HepG2 (cell line): ENCODE results near the gene HAUS1. TPM values are rescaled to one million over a fixed set of nuclear protein-coding genes. Genes with fewer than 3 reads are reported as not detected.

Experiments used
- AKAP8 ChIP-seq: sonication (generic); formaldehyde crosslinking; IDR thresholded peaks from 2 replicates; pipeline ENCODE4 v1.5.1; 2020; ENCODE audit warnings: mild to moderate bottlenecking, missing genetic modification reagents
- ATF3 ChIP-seq: sonication (generic); formaldehyde crosslinking; IDR thresholded peaks from 2 replicates; pipeline ENCODE4 v1.4.0; 2020; ENCODE audit warnings: missing genetic modification reagents
- DMTF1 ChIP-seq: sonication (generic); formaldehyde crosslinking; IDR thresholded peaks from 2 replicates; pipeline ENCODE4 v1.4.0; 2020; ENCODE audit warnings: mild to moderate bottlenecking, missing genetic modification reagents
- HES4 ChIP-seq: sonication (generic); formaldehyde crosslinking; IDR thresholded peaks from 2 replicates; pipeline ENCODE4 v1.9.0; 2021; ENCODE audit warnings: mild to moderate bottlenecking, missing genetic modification reagents, borderline replicate concordance
- HIVEP1 ChIP-seq: sonication (generic); formaldehyde crosslinking; IDR thresholded peaks from 2 replicates; pipeline ENCODE4 v1.4.0; 2020; ENCODE audit warnings: mild to moderate bottlenecking, missing genetic modification reagents
- HNRNPL ChIP-seq: fragments of 200-400 bp; formaldehyde crosslinking; IDR thresholded peaks from 2 replicates; pipeline ENCODE4 v1.6.1; 2017; ENCODE audit warnings: mild to moderate bottlenecking, low read depth, low read length
- NFIC ChIP-seq: IDR thresholded peaks from 2 replicates; pipeline ENCODE4 v1.6.1; 2012; ENCODE audit warnings: mild to moderate bottlenecking, low read length, inconsistent platforms
- SRSF1 ChIP-seq: fragments of 200-400 bp; formaldehyde crosslinking; optimal IDR thresholded peaks from 2 replicates; pipeline ENCODE3; 2017; ENCODE audit warnings: mild to moderate bottlenecking, low read depth, low read length, moderate library complexity
- TRAFD1 ChIP-seq: sonication (generic); formaldehyde crosslinking; IDR thresholded peaks from 2 replicates; pipeline ENCODE4 v1.5.1; 2020; ENCODE audit warnings: missing genetic modification reagents, mild to moderate bottlenecking, borderline replicate concordance
- ZNF276 ChIP-seq: sonication (generic); formaldehyde crosslinking; IDR thresholded peaks from 2 replicates; pipeline ENCODE4 v1.4.0; 2020; ENCODE audit warnings: mild to moderate bottlenecking, low read depth, missing genetic modification reagents
- ZSCAN29 ChIP-seq: sonication (generic); formaldehyde crosslinking; conservative IDR thresholded peaks from 2 replicates; pipeline ENCODE4 v1.4.0; 2020; ENCODE audit warnings: mild to moderate bottlenecking, missing genetic modification reagents
- polyA plus RNA-seq, 8 experiments: library from polyadenylated mRNA; depleted of rRNA in 3 of 8; stranded (reverse) in 7 of 8; unstranded in 1 of 8; fragments of >200 nt; fragmentation: Illumina TruSeq in 4 of 8; extraction: Trizol in 4 of 8; gene quantifications; 2 replicates each; pipeline versions ENCODE4 v1.2.1 to v1.2.3, GENCODE V29; 2011 to 2016; ENCODE audit warnings: low read depth in 4 of 8, missing spikeins in 1 of 8, mixed read lengths in 1 of 8; ENCODE audit not compliant: insufficient read depth in 1 of 8
- total RNA-seq, 5 experiments: library from RNA; depleted of rRNA; stranded (reverse); fragments of >200 nt; fragmentation: Illumina TruSeq; extraction: Trizol; gene quantifications; 2 replicates each; pipeline ENCODE4 v1.2.3, GENCODE V29; 2016; ENCODE audit warnings: low read depth in 1 of 5
- TF ChIP-seq, protein P1 (sequence below): IDR thresholded peaks from 2 replicates; pipeline ENCODE4 v1.6.1; 2016; ENCODE audit warnings: low read depth, missing genetic modification reagents, missing compliant biosample characterization

The HAUS1 gene
- total and polyA plus RNA-seq, 2 of the 13 experiments (the other 11 are each of a cell fraction or from before 2014, with no cell fraction given) = 20.6 to 59.2 TPM

DNA sequence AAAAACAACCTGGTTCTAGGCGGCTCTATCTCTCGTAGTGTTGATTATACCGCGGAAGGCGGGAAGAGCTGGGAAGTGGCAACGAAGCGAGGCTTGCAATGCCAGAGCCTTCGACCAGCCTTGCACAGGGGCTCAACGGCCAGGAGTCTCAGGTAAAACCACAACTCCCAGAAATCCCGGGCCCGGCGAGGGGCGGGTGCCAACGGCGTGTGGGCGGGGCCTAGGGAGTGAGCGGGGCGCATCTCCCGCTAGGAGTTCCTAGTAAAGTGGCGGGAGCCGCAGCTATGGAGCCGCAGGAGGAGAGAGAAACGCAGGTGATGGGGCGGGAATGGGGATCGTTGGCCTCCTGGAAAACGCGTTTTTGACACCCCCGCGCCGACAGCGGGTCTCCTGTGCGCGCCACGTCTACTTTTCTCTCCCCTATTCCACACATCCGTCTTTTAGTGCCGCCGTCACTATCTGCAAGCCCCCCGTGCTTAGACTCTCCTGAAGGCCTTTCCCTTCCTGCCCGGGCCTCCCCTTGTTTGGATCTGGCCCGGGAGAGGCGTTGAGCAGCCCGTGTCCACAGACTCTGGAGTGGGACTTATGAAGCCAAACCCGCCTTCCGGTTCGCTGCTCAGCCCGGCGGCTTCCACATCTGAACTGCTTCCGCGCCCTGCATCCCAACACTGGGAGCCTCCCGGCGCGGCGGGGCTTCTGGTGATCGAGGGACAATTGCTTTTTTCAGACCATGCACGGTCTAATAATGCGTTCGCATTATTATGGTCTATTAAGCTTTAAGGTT is at the start of gene HAUS1 (continued):
- peak; percentile 75; the same call in 1 of the 2 replicates for TF ChIP-seq HES4 (CRISPR knock-in tag)
- TF ChIP-seq HNRNPL = 0 out of 2 replicates have a peak, but pooled peaks have one; percentile 38
- no peak for TF ChIP-seq SRSF1
- TF ChIP-seq, protein P1, sequence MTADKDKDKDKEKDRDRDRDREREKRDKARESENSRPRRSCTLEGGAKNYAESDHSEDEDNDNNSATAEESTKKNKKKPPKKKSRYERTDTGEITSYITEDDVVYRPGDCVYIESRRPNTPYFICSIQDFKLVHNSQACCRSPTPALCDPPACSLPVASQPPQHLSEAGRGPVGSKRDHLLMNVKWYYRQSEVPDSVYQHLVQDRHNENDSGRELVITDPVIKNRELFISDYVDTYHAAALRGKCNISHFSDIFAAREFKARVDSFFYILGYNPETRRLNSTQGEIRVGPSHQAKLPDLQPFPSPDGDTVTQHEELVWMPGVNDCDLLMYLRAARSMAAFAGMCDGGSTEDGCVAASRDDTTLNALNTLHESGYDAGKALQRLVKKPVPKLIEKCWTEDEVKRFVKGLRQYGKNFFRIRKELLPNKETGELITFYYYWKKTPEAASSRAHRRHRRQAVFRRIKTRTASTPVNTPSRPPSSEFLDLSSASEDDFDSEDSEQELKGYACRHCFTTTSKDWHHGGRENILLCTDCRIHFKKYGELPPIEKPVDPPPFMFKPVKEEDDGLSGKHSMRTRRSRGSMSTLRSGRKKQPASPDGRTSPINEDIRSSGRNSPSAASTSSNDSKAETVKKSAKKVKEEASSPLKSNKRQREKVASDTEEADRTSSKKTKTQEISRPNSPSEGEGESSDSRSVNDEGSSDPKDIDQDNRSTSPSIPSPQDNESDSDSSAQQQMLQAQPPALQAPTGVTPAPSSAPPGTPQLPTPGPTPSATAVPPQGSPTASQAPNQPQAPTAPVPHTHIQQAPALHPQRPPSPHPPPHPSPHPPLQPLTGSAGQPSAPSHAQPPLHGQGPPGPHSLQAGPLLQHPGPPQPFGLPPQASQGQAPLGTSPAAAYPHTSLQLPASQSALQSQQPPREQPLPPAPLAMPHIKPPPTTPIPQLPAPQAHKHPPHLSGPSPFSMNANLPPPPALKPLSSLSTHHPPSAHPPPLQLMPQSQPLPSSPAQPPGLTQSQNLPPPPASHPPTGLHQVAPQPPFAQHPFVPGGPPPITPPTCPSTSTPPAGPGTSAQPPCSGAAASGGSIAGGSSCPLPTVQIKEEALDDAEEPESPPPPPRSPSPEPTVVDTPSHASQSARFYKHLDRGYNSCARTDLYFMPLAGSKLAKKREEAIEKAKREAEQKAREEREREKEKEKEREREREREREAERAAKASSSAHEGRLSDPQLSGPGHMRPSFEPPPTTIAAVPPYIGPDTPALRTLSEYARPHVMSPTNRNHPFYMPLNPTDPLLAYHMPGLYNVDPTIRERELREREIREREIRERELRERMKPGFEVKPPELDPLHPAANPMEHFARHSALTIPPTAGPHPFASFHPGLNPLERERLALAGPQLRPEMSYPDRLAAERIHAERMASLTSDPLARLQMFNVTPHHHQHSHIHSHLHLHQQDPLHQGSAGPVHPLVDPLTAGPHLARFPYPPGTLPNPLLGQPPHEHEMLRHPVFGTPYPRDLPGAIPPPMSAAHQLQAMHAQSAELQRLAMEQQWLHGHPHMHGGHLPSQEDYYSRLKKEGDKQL (CRISPR knock-in tag) = no peak
- no peak for TF ChIP-seq NFIC
- TF ChIP-seq ZSCAN29 (CRISPR knock-in tag) = 0 out of 2 replicates have a peak, but pooled peaks have one; percentile 62
- TF ChIP-seq DMTF1 (CRISPR knock-in tag) = no peak
- no peak for TF ChIP-seq AKAP8 (CRISPR knock-in tag)
- no peak for TF ChIP-seq ATF3
- TF ChIP-seq TRAFD1 (CRISPR knock-in tag) = no peak
- no peak for TF ChIP-seq HIVEP1 (CRISPR knock-in tag)
- TF ChIP-seq ZNF276 (CRISPR knock-in tag) = peak; percentile 72; the same call in 1 of the 2 replicates
